H1 (cell line): Measurements from ENCODE around the gene SMPX. TPM values are rescaled to one million over a fixed set of nuclear protein-coding genes. Genes with fewer than 3 reads are reported as not detected.

Experiments
- CTCF ChIA-PET: fragments of 300-600 bp; sonication (Branson Sonifier 250); formaldehyde crosslinking; loops from one replicate; lab custom pipeline; 2021; ENCODE audit not compliant: partially characterized antibody; lab: Charles Lee
- POLR2A ChIA-PET: fragments of 300-600 bp; sonication (Branson Sonifier 250); formaldehyde crosslinking; loops from one replicate; lab custom pipeline; 2021; ENCODE audit warnings: inconsistent platforms; ENCODE audit not compliant: partially characterized antibody; lab: Charles Lee
- DNase-seq, 2 experiments: peaks; one replicate each; pipeline versions ENCODE4 v3.0.0 to v3.0.0-alpha.2; 2010 to 2022; ENCODE audit warnings: low spot score in 2 of 2, low read depth in 1 of 2, mixed read lengths in 1 of 2
- FAIRE-seq: peaks from 2 replicates; lab custom pipeline; 2011; peaks lifted over from hg19 to GRCh38; lab: Jason Lieb, UNC
- H2AFZ ChIP-seq: 2 replicates; pipeline ENCODE4 v1.8.1; 2012; ENCODE audit warnings: low read length, inconsistent platforms
- H2AK5ac ChIP-seq: 2 replicates; pipeline ENCODE4 v1.6.1; 2013; ENCODE audit warnings: low read depth, low read length
- H2BK120ac ChIP-seq: replicated peaks from 2 replicates; pipeline ENCODE3; 2013; ENCODE audit warnings: low read depth, low read length, inconsistent platforms
- H2BK12ac ChIP-seq: 2 replicates; pipeline ENCODE4 v1.6.1; 2013; ENCODE audit warnings: low read depth, low read length
- H2BK15ac ChIP-seq: 2 replicates; pipeline ENCODE4 v1.6.1; 2013; ENCODE audit warnings: low read length
- H2BK20ac ChIP-seq: 2 replicates; pipeline ENCODE4 v1.6.1; 2013; ENCODE audit warnings: low read length
- H2BK5ac ChIP-seq: 2 replicates; pipeline ENCODE4 v1.6.1; 2013; ENCODE audit warnings: low read depth, low read length
- H3K14ac ChIP-seq: 2 replicates; pipeline ENCODE4 v1.6.1; 2013; ENCODE audit warnings: inconsistent platforms; ENCODE audit not compliant: insufficient read length
- H3K18ac ChIP-seq: 2 replicates; pipeline ENCODE4 v1.6.1; 2013; ENCODE audit warnings: low read length; ENCODE audit errors: extremely low read depth
- H3K23ac ChIP-seq: 2 replicates; pipeline ENCODE4 v1.6.1; 2013; ENCODE audit warnings: inconsistent platforms; ENCODE audit not compliant: insufficient read length
- H3K23me2 ChIP-seq: 2 replicates; pipeline ENCODE4 v1.6.1; 2013; ENCODE audit warnings: low read depth, low read length
- H3K27ac ChIP-seq: 2 replicates; pipeline ENCODE4 v1.6.1; 2011; ENCODE audit warnings: low read depth, low read length, inconsistent platforms
- H3K27me3 ChIP-seq, 4 experiments: replicated peaks in 1 of 4; 1 replicate in 1 of 4; 2 replicates in 3 of 4; pipeline versions ENCODE4 v1.6.1 to v1.8.1; 2011 to 2013; ENCODE audit warnings: low read length in 3 of 4, mild to moderate bottlenecking in 3 of 4, inconsistent platforms in 2 of 4, mixed read lengths in 2 of 4, moderate library complexity in 1 of 4; ENCODE audit not compliant: control insufficient read depth in 3 of 4, insufficient read depth in 3 of 4; ENCODE audit errors: extremely low read depth in 1 of 4
- H3K36me3 ChIP-seq, 4 experiments: 2 replicates each; pipeline versions ENCODE4 v1.6.1 to v1.8.1; 2011 to 2013; ENCODE audit warnings: mild to moderate bottlenecking in 4 of 4, low read length in 3 of 4, moderate library complexity in 2 of 4, control low read depth in 1 of 4, inconsistent platforms in 1 of 4; ENCODE audit not compliant: insufficient read depth in 4 of 4, control insufficient read depth in 2 of 4
- H3K4ac ChIP-seq: replicated peaks from 2 replicates; pipeline ENCODE3; 2013; ENCODE audit warnings: low read length, low read depth, mixed read lengths, inconsistent platforms; ENCODE audit not compliant: insufficient read length
- H3K4me1 ChIP-seq, 4 experiments: replicated peaks in 1 of 4; 1 replicate in 1 of 4; 2 replicates in 3 of 4; pipeline versions ENCODE4 v1.6.1 to v1.8.1; 2011 to 2013; ENCODE audit warnings: low read length in 3 of 4, inconsistent platforms in 2 of 4, mixed read lengths in 1 of 4; ENCODE audit not compliant: insufficient read depth in 4 of 4, control insufficient read depth in 3 of 4
- H3K4me2 ChIP-seq, 2 experiments: 2 replicates each; pipeline versions ENCODE4 v1.6.1 to v1.8.1; 2011 to 2013; ENCODE audit warnings: low read depth in 2 of 2, low read length in 2 of 2, control low read depth in 1 of 2, inconsistent platforms in 1 of 2, mild to moderate bottlenecking in 1 of 2; ENCODE audit not compliant: insufficient read depth in 1 of 2
- H3K4me3 ChIP-seq, 4 experiments: fragments of 200-600, 300-600 bp in 1 of 4; sonication (generic), shearing (Covaris generic), sonication (Bioruptor Twin) in 1 of 4; 2 replicates each; pipeline versions ENCODE4 v1.5.1 to v1.8.1; 2011 to 2016; ENCODE audit warnings: low read length in 4 of 4, low read depth in 3 of 4, control low read depth in 2 of 4, inconsistent platforms in 2 of 4, mild to moderate bottlenecking in 2 of 4, mixed read lengths in 1 of 4, moderate library complexity in 1 of 4; ENCODE audit not compliant: insufficient read depth in 2 of 4; ENCODE audit errors: extremely low read depth in 1 of 4
- H3K56ac ChIP-seq: replicated peaks from 2 replicates; pipeline ENCODE3; 2013; ENCODE audit warnings: low read depth, mild to moderate bottlenecking, mixed read lengths, low read length, inconsistent platforms; ENCODE audit not compliant: insufficient read length
- H3K79me1 ChIP-seq: 2 replicates; pipeline ENCODE4 v1.6.1; 2013; ENCODE audit warnings: low read depth, low read length, control low read depth
- H3K79me2 ChIP-seq, 2 experiments: 2 replicates each; pipeline versions ENCODE4 v1.6.1 to v1.8.1; 2012 to 2013; ENCODE audit warnings: low read length in 2 of 2, mild to moderate bottlenecking in 2 of 2, inconsistent platforms in 1 of 2; ENCODE audit not compliant: insufficient read depth in 2 of 2, control insufficient read depth in 1 of 2
- H3K9ac ChIP-seq, 4 experiments: replicated peaks in 1 of 4; 1 replicate in 1 of 4; 2 replicates in 3 of 4; pipeline versions ENCODE4 v1.6.1 to v1.8.1; 2011 to 2013; ENCODE audit warnings: low read depth in 3 of 4, low read length in 3 of 4, control low read depth in 2 of 4, mild to moderate bottlenecking in 2 of 4, moderate library complexity in 2 of 4, inconsistent platforms in 1 of 4; ENCODE audit errors: extremely low read depth in 1 of 4
- H3K9me3 ChIP-seq, 2 experiments: 2 replicates each; pipeline versions ENCODE4 v1.6.1 to v1.8.1; 2012 to 2013; ENCODE audit warnings: mild to moderate bottlenecking in 2 of 2, moderate library complexity in 2 of 2, control low read depth in 1 of 2, inconsistent platforms in 1 of 2, low read depth in 1 of 2, low read length in 1 of 2, mixed read lengths in 1 of 2; ENCODE audit not compliant: insufficient read depth in 2 of 2
- H4K20me1 ChIP-seq, 2 experiments: replicated peaks in 1 of 2; 2 replicates each; pipeline versions ENCODE3 to v1.8.1; 2011 to 2013; ENCODE audit warnings: inconsistent platforms in 2 of 2, low read length in 2 of 2, mild to moderate bottlenecking in 1 of 2; ENCODE audit not compliant: insufficient read depth in 2 of 2, control insufficient read depth in 1 of 2
- H4K5ac ChIP-seq: 2 replicates; pipeline ENCODE4 v1.6.1; 2013; ENCODE audit warnings: low read length, low read depth, mixed read lengths, inconsistent platforms; ENCODE audit not compliant: insufficient read length
- H4K8ac ChIP-seq: 2 replicates; pipeline ENCODE4 v1.8.0; 2013; ENCODE audit warnings: mild to moderate bottlenecking, moderate library complexity, low read length, inconsistent platforms; ENCODE audit not compliant: insufficient read depth; ENCODE audit errors: extremely low read depth
- H4K91ac ChIP-seq: replicated peaks from 2 replicates; pipeline ENCODE3; 2013; ENCODE audit warnings: low read length, mixed read lengths, inconsistent platforms; ENCODE audit not compliant: insufficient read length
- CTCF ChIP-seq, 3 experiments: IDR thresholded peaks; 1 replicate in 2 of 3; 2 replicates in 1 of 3; pipeline versions ENCODE4 v1.5.1 to v1.6.1; 2011; ENCODE audit warnings: low read length in 3 of 3, mild to moderate bottlenecking in 3 of 3, inconsistent platforms in 2 of 3, low read depth in 1 of 3, moderate library complexity in 1 of 3; ENCODE audit not compliant: insufficient read depth in 1 of 3; ENCODE audit errors: control extremely low read depth in 1 of 3
- EP300 ChIP-seq, 2 experiments: IDR thresholded peaks; 1 replicate in 1 of 2; 2 replicates in 1 of 2; pipeline ENCODE4 v1.6.1; 2011 to 2012; ENCODE audit warnings: low read depth in 2 of 2, low read length in 2 of 2, mild to moderate bottlenecking in 2 of 2, borderline replicate concordance in 1 of 2, inconsistent platforms in 1 of 2, moderate library complexity in 1 of 2
- FOSL1 ChIP-seq: IDR thresholded peaks from 2 replicates; pipeline ENCODE4 v1.6.1; 2011; ENCODE audit warnings: mild to moderate bottlenecking, low read depth, low read length, moderate library complexity; ENCODE audit not compliant: insufficient read depth
- JUN ChIP-seq: IDR thresholded peaks from 2 replicates; pipeline ENCODE4 v1.6.1; 2011; ENCODE audit warnings: low read depth, mild to moderate bottlenecking, improper control_type of control experiment, low read length
- NANOG ChIP-seq: IDR thresholded peaks from 2 replicates; pipeline ENCODE4 v1.6.1; 2011; ENCODE audit warnings: low read length, low read depth, mild to moderate bottlenecking, inconsistent platforms; ENCODE audit not compliant: insufficient read depth, poor library complexity, severe bottlenecking
- TAF1 ChIP-seq: IDR thresholded peaks from 2 replicates; pipeline ENCODE4 v1.6.1; 2011; ENCODE audit warnings: mild to moderate bottlenecking, low read depth, low read length
- WGBS, 2 experiments: shearing (Covaris generic) in 1 of 2; methylation state at CpG; one replicate each; pipeline versions ENCODE4 v1.1.6 to v1.1.7; 2013 to 2015; ENCODE audit warnings: low lambda C conversion rate in 2 of 2, mixed read lengths in 2 of 2, inconsistent platforms in 1 of 2, low coverage in 1 of 2, missing lambda C conversion rate in 1 of 2; ENCODE audit not compliant: insufficient replicate concordance in 2 of 2, insufficient coverage in 1 of 2, insufficient read length in 1 of 2; ENCODE audit errors: extremely low coverage in 1 of 2, missing lambda C conversion rate in 1 of 2; 5-methylcytosine and 5-hydroxymethylcytosine counted together
- polyA plus RNA-seq, 7 experiments: library from polyadenylated mRNA; depleted of rRNA in 3 of 7; stranded (reverse) in 5 of 7; unstranded in 2 of 7; fragments of >200 nt in 5 of 7; fragments of 200-250 nt in 2 of 7; gene quantifications; 1 replicate in 5 of 7; 2 replicates in 1 of 7; 4 replicates in 1 of 7; pipeline versions ENCODE4 v1.2.1 to v1.2.3, GENCODE V29; 2011 to 2013; ENCODE audit warnings: missing spikeins in 2 of 7, mixed read lengths in 2 of 7
- total RNA-seq: library from RNA; stranded (reverse); fragmentation: NEBNext Ultra II Directional; extraction: Animal tissue kit (Norgen Biotek cat#: 25700); gene quantifications from 2 replicates; pipeline ENCODE4 v1.2.1, GENCODE V29; 2021
- TF ChIP-seq, protein P1 (sequence below): IDR thresholded peaks from 2 replicates; pipeline ENCODE4 v1.6.1; 2011; ENCODE audit warnings: low read length, improper control_type of control experiment
- TF ChIP-seq, protein P2 (sequence below): IDR thresholded peaks from 2 replicates; pipeline ENCODE4 v1.6.1; 2012; ENCODE audit warnings: low read length, inconsistent platforms

SMPX gene
- total and polyA plus RNA-seq, 2 of the 8 experiments (the other 6 are each of a cell fraction or from before 2014, with no cell fraction given) = not detected

DNA sequence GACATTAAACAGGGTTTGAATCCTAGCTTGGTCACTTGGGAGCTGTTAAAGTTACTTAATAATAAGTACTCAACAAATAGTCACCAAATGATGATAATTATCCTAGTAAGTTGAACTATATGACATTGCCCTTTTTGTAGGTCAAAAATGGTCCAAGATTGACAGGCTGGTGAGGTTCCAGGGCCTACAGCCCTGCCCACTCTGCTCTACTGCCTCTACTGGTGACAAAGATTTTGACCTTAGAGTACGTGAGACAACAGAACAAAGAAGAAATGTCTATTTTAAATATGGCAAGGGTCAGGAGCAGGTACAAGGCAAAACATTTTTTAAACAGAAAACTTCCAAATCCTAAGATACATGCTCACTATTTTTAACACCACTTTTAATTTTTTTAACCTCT is 572 bp upstream of the SMPX start:
- Histone ChIP-seq H3K27me3 (no peaks in the 10 kb centered on the region), H2AFZ (no peak overlapping the region), H2BK15ac (no peak overlapping the region), H3K9ac (no peak overlapping the region), H4K20me1 (no peaks in the 10 kb centered on the region), H3K36me3 (no peaks in the 10 kb centered on the region), H3K79me1 (no peaks in the 10 kb centered on the region), H3K4me3 (no peak overlapping the region), H2BK120ac (no peak overlapping the region), H3K14ac (no peak overlapping the region), H3K23ac (no peak overlapping the region), H4K5ac (no peak overlapping the region), H3K56ac (no peak overlapping the region), H2BK12ac (no peak overlapping the region), H3K4ac (no peak overlapping the region), H3K4me2 (no peak overlapping the region), H3K79me2 (no peaks in the 10 kb centered on the region), H3K4me1 (peaks cover 0 to 3% (median 0%) of the 10 kb centered on the region in 4 experiments; a peak in 1 of 7 replicates), H2AK5ac (no peak overlapping the region), H4K8ac (no peak overlapping the region), H4K91ac (no peak overlapping the region), H3K27ac (no peak overlapping the region), H2BK5ac (no peak overlapping the region), H2BK20ac (no peak overlapping the region), H3K18ac (no peak overlapping the region), H3K9me3 (no peaks in the 10 kb centered on the region), H3K23me2 (no peaks in the 10 kb centered on the region)
- 89% methylated on average over 1 of the region's 1 CpG; no CpG with 5 or more reads in 1 of the 2 experiments for WGBS, 2 experiments
- ChIA-PET POLR2A (no interaction called here), CTCF (interaction anchor here (1.3 to 4.2 kb wide), 5 partner anchors 9 to 84 kb away, joined by 5 to 11 read pairs (median 8); no protein-coding TSS in a partner anchor)
- DNase-seq (no peak), FAIRE-seq (no peak)
- TF ChIP-seq, protein P1, sequence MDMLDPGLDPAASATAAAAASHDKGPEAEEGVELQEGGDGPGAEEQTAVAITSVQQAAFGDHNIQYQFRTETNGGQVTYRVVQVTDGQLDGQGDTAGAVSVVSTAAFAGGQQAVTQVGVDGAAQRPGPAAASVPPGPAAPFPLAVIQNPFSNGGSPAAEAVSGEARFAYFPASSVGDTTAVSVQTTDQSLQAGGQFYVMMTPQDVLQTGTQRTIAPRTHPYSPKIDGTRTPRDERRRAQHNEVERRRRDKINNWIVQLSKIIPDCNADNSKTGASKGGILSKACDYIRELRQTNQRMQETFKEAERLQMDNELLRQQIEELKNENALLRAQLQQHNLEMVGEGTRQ = no peak
- TF ChIP-seq FOSL1 = no peak
- TF ChIP-seq JUN = no peak
- TF ChIP-seq CTCF (IDR thresholded peaks at IDR 0.05; ENCODE audit: control extremely low read depth in 1 of 3, insufficient read depth in 1 of 3, low read depth in 1 of 3, low read length in 3 of 3) = no peak
- no peak for TF ChIP-seq TAF1
- no peak for TF ChIP-seq NANOG
- TF ChIP-seq, protein P2, sequence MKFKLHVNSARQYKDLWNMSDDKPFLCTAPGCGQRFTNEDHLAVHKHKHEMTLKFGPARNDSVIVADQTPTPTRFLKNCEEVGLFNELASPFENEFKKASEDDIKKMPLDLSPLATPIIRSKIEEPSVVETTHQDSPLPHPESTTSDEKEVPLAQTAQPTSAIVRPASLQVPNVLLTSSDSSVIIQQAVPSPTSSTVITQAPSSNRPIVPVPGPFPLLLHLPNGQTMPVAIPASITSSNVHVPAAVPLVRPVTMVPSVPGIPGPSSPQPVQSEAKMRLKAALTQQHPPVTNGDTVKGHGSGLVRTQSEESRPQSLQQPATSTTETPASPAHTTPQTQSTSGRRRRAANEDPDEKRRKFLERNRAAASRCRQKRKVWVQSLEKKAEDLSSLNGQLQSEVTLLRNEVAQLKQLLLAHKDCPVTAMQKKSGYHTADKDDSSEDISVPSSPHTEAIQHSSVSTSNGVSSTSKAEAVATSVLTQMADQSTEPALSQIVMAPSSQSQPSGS = no peak
- no peak for TF ChIP-seq EP300 (IDR thresholded peaks at IDR 0.05; ENCODE audit: borderline replicate concordance in 1 of 2, low read depth in 2 of 2, low read length in 2 of 2)
